Mesenchymal stem cell (in vitro differentiated cells and primary cell): ENCODE results near the gene PIP4K2A.

Experiments
- DNase-seq: peaks from one replicate; pipeline ENCODE4 v3.0.0-alpha.2; 2013
- H2AFZ ChIP-seq: one replicate; pipeline ENCODE4 v1.6.1; 2013; ENCODE audit warnings: low read depth, mild to moderate bottlenecking, control low read depth, inconsistent platforms, low read length, moderate library complexity
- H2AK5ac ChIP-seq: 2 replicates; pipeline ENCODE4 v1.6.1; 2013; ENCODE audit warnings: low read length, moderate library complexity, mild to moderate bottlenecking, inconsistent platforms; ENCODE audit not compliant: severe bottlenecking
- H2BK120ac ChIP-seq: one replicate; pipeline ENCODE4 v1.6.1; 2013; ENCODE audit warnings: low read depth, mild to moderate bottlenecking, inconsistent platforms, low read length, moderate library complexity
- H2BK12ac ChIP-seq, 2 experiments: one replicate each; pipeline ENCODE4 v1.6.1; 2013; ENCODE audit warnings: inconsistent platforms in 2 of 2, low read length in 2 of 2, mild to moderate bottlenecking in 2 of 2, moderate library complexity in 2 of 2, control low read depth in 1 of 2
- H2BK15ac ChIP-seq: one replicate; pipeline ENCODE4 v1.6.1; 2013; ENCODE audit warnings: mild to moderate bottlenecking, low read depth, inconsistent platforms; ENCODE audit not compliant: poor library complexity, severe bottlenecking
- H2BK5ac ChIP-seq: 2 replicates; pipeline ENCODE4 v1.6.1; 2013; ENCODE audit warnings: low read depth, mild to moderate bottlenecking, low read length, control low read depth, inconsistent platforms; ENCODE audit not compliant: poor library complexity, severe bottlenecking
- H3K14ac ChIP-seq, 2 experiments: one replicate each; pipeline ENCODE4 v1.6.1; 2013; ENCODE audit warnings: inconsistent platforms in 2 of 2, low read length in 2 of 2, control low read depth in 1 of 2, mild to moderate bottlenecking in 1 of 2, moderate library complexity in 1 of 2
- H3K18ac ChIP-seq, 2 experiments: one replicate each; pipeline ENCODE4 v1.6.1; 2013; ENCODE audit warnings: inconsistent platforms in 2 of 2, low read length in 2 of 2, control low read depth in 1 of 2, low read depth in 1 of 2, mild to moderate bottlenecking in 1 of 2
- H3K23ac ChIP-seq, 2 experiments: one replicate each; pipeline ENCODE4 v1.6.1; 2013; ENCODE audit warnings: inconsistent platforms in 2 of 2, low read length in 2 of 2, mild to moderate bottlenecking in 2 of 2, moderate library complexity in 2 of 2, control low read depth in 1 of 2
- H3K27ac ChIP-seq: 2 replicates; pipeline ENCODE4 v1.5.1; 2013; ENCODE audit warnings: mild to moderate bottlenecking, moderate library complexity, low read length, control low read depth, inconsistent platforms; ENCODE audit not compliant: poor library complexity, severe bottlenecking
- H3K27me3 ChIP-seq, 2 experiments: 2 replicates each; pipeline versions ENCODE4 v1.6.1 to v1.7.0; 2013; ENCODE audit warnings: low read length in 2 of 2, mild to moderate bottlenecking in 2 of 2, moderate library complexity in 2 of 2, control low read depth in 1 of 2, inconsistent platforms in 1 of 2; ENCODE audit not compliant: control insufficient read depth in 1 of 2, insufficient read depth in 1 of 2
- H3K36me3 ChIP-seq, 2 experiments: 2 replicates each; pipeline versions ENCODE4 v1.6.1 to v1.7.0; 2013; ENCODE audit warnings: low read length in 2 of 2, control low read depth in 1 of 2, inconsistent platforms in 1 of 2, low read depth in 1 of 2, mild to moderate bottlenecking in 1 of 2; ENCODE audit not compliant: insufficient read depth in 2 of 2, control insufficient read depth in 1 of 2
- H3K4ac ChIP-seq, 2 experiments: one replicate each; pipeline ENCODE4 v1.6.1; 2013; ENCODE audit warnings: inconsistent platforms in 2 of 2, low read length in 2 of 2, mild to moderate bottlenecking in 2 of 2, moderate library complexity in 2 of 2, control low read depth in 1 of 2, low read depth in 1 of 2
- H3K4me1 ChIP-seq: 2 replicates; pipeline ENCODE4 v1.6.1; 2013; ENCODE audit warnings: low read depth, low read length, control low read depth; ENCODE audit not compliant: control insufficient read depth, insufficient read depth
- H3K4me2 ChIP-seq: 2 replicates; pipeline ENCODE4 v1.6.1; 2013; ENCODE audit warnings: low read length, mild to moderate bottlenecking, inconsistent platforms; ENCODE audit not compliant: poor library complexity, severe bottlenecking
- H3K4me3 ChIP-seq, 2 experiments: 2 replicates each; pipeline versions ENCODE4 v1.5.1 to v1.7.0; 2013; ENCODE audit warnings: low read length in 2 of 2, mild to moderate bottlenecking in 2 of 2, control low read depth in 1 of 2, low read depth in 1 of 2; ENCODE audit not compliant: insufficient read depth in 1 of 2
- H3K79me1 ChIP-seq: replicated peaks from 2 replicates; pipeline ENCODE4 v1.6.1; 2013; ENCODE audit warnings: mild to moderate bottlenecking, control low read depth, low read length, inconsistent platforms; ENCODE audit not compliant: poor library complexity, severe bottlenecking
- H3K9ac ChIP-seq: 2 replicates; pipeline ENCODE4 v1.7.0; 2013; ENCODE audit warnings: mild to moderate bottlenecking, low read length, moderate library complexity
- H3K9me3 ChIP-seq: 2 replicates; pipeline ENCODE4 v1.7.0; 2013; ENCODE audit warnings: mild to moderate bottlenecking, low read length; ENCODE audit not compliant: control insufficient read depth
- H4K8ac ChIP-seq: one replicate; pipeline ENCODE4 v1.6.1; 2013; ENCODE audit warnings: inconsistent platforms, mild to moderate bottlenecking, low read length, moderate library complexity
- H4K91ac ChIP-seq: one replicate; pipeline ENCODE4 v1.6.1; 2013; ENCODE audit warnings: mild to moderate bottlenecking, low read length, inconsistent platforms
- WGBS: methylation state at CpG from one replicate; pipeline ENCODE4 v1.1.7; 2013; ENCODE audit warnings: mixed read lengths; 5-methylcytosine and 5-hydroxymethylcytosine counted together

The PIP4K2A gene

GRCh38 chr10:22712956-22713852 is 1.2 kb downstream of the PIP4K2A start:
- H2BK15ac ChIP-seq = peak overlapping the region; percentile 70
- H3K9me3 ChIP-seq = no peaks in the 10 kb centered on the region
- peak overlapping the region; percentile 84 to 91 for H3K4me3 ChIP-seq
- H3K4ac ChIP-seq = peak overlapping the region in 1 of 2 experiments; percentile 95
- H2BK12ac ChIP-seq = no peak overlapping the region
- no peak overlapping the region for H2AFZ ChIP-seq
- peak overlapping the region; percentile 93 for H3K9ac ChIP-seq
- no peak overlapping the region for H4K91ac ChIP-seq
- no peak overlapping the region for H2AK5ac ChIP-seq
- peak overlapping the region; percentile 78 for H3K4me2 ChIP-seq
- H2BK5ac ChIP-seq = peak overlapping the region; percentile 40
- peak overlapping the region; percentile 97 for H2BK120ac ChIP-seq
- peak overlapping the region; percentile 66 for H4K8ac ChIP-seq
- peak overlapping the region in 1 of 2 experiments; percentile 98 for H3K23ac ChIP-seq
- H3K36me3 ChIP-seq = no peaks in the 10 kb centered on the region
- peaks cover 9% of the 10 kb centered on the region for H3K4me1 ChIP-seq
- H3K79me1 ChIP-seq = peaks cover 8% of the 10 kb centered on the region
- H3K27ac ChIP-seq = no peak overlapping the region
- H3K18ac ChIP-seq = peak overlapping the region; percentile 85 to 99
- H3K14ac ChIP-seq = peak overlapping the region; percentile 87 to 99
- DNase-seq = peak; percentile 56
- WGBS = 2% methylated on average over 70 of the region's 73 CpGs
- no peaks in the 10 kb centered on the region for H3K27me3 ChIP-seq

- H3K4me1 ChIP-seq = peaks cover 9% of the 10 kb centered on the region
- H3K4ac ChIP-seq = no peak overlapping the region
- no peak overlapping the region for H2BK15ac ChIP-seq
- H3K9ac ChIP-seq = peak overlapping the region; percentile 93
- H2AK5ac ChIP-seq = no peak overlapping the region
- no peak overlapping the region for H2BK5ac ChIP-seq
- peak; percentile 55 for DNase-seq
- H4K8ac ChIP-seq = no peak overlapping the region
- peak overlapping the region; percentile 78 for H3K4me2 ChIP-seq
- no peak overlapping the region for H2BK12ac ChIP-seq
- H2AFZ ChIP-seq = no peak overlapping the region
- peak overlapping the region in 1 of 2 experiments; percentile 91 for H3K4me3 ChIP-seq
- H3K14ac ChIP-seq = no peak overlapping the region
- H3K27me3 ChIP-seq = no peaks in the 10 kb centered on the region
- H4K91ac ChIP-seq = no peak overlapping the region
- no peak overlapping the region for H3K23ac ChIP-seq
- 29% methylated on average over 3 of the region's 8 CpGs for WGBS
- H3K79me1 ChIP-seq = peaks cover 11% of the 10 kb centered on the region
- no peak overlapping the region for H3K27ac ChIP-seq
- no peaks in the 10 kb centered on the region for H3K36me3 ChIP-seq
- no peak overlapping the region for H3K18ac ChIP-seq
- H3K9me3 ChIP-seq = no peaks in the 10 kb centered on the region
- H2BK120ac ChIP-seq = no peak overlapping the region
Observed at GRCh38 chr10:22712211-22712955, 2.0 kb downstream of the PIP4K2A start.

GRCh38 chr10:22711373-22711772 is 3.0 kb downstream of the PIP4K2A start:
- Histone ChIP-seq H3K9ac (peak overlapping the region; percentile 93), H2BK120ac (no peak overlapping the region), H3K4ac (no peak overlapping the region), H3K79me1 (peaks cover 11% of the 10 kb centered on the region), H2BK15ac (no peak overlapping the region), H3K14ac (no peak overlapping the region), H3K4me1 (peaks cover 9% of the 10 kb centered on the region), H3K18ac (no peak overlapping the region), H4K91ac (no peak overlapping the region), H2AK5ac (no peak overlapping the region), H3K27me3 (no peaks in the 10 kb centered on the region), H3K27ac (no peak overlapping the region), H3K4me3 (peak overlapping the region in 1 of 2 experiments; percentile 91), H3K4me2 (no peak overlapping the region), H3K23ac (no peak overlapping the region), H4K8ac (no peak overlapping the region), H2AFZ (no peak overlapping the region), H3K9me3 (no peaks in the 10 kb centered on the region), H3K36me3 (no peaks in the 10 kb centered on the region), H2BK5ac (no peak overlapping the region), H2BK12ac (no peak overlapping the region)
- no peak for DNase-seq
- WGBS = 84% methylated on average over 3 of the region's 3 CpGs
